Lower lobe of right lung (tissue), 2 donors: Measurements from ENCODE around the gene AVPR1A. TPM values are rescaled to one million over a fixed set of nuclear protein-coding genes. Genes with fewer than 3 reads are reported as not detected.
"Not testable (repeated sequence)": the region's sequence is repeated elsewhere in the genome, so short reads cannot be mapped to it uniquely, and the experiment has no call there.

Source experiments
- ATAC-seq, 2 donors: fragments of 200-7000 bp; cut with Tn5 transposase; one replicate each; pipeline ENCODE4 v1.9.1; 2020 to 2022; ENCODE audit warnings: mild to moderate bottlenecking in 2 of 2, moderate library complexity in 2 of 2
- DNase-seq: peaks from one replicate; pipeline ENCODE4 v3.0.0-alpha.2; 2020
- H3K27ac ChIP-seq: fragments of 200-600 bp; one replicate; pipeline ENCODE4 v1.8.0; 2022
- H3K27me3 ChIP-seq: fragments of 200-600 bp; one replicate; pipeline ENCODE4 v1.8.0; 2022; ENCODE audit warnings: low read depth
- H3K36me3 ChIP-seq: fragments of 200-600 bp; one replicate; pipeline ENCODE4 v1.8.0; 2022; ENCODE audit warnings: mild to moderate bottlenecking
- H3K4me1 ChIP-seq: fragments of 200-600 bp; one replicate; pipeline ENCODE4 v1.8.0; 2022
- H3K4me3 ChIP-seq: fragments of 200-600 bp; one replicate; pipeline ENCODE4 v1.8.0; 2022; ENCODE audit warnings: mild to moderate bottlenecking
- H3K9me3 ChIP-seq: fragments of 200-600 bp; one replicate; pipeline ENCODE4 v1.8.0; 2022
- intact Hi-C: fragments of 100-400 bp; cut with DNase I; formaldehyde crosslinking; loops from one replicate; pipeline ENCODE4 v1.11.0; 2022
- long read RNA-seq: library from polyadenylated mRNA; unstranded; transcript quantifications from one replicate; pipeline ENCODE4 v2.0.0, GENCODE V29; 2021
- total RNA-seq: library from RNA; stranded (reverse); fragmentation: NEBNext Ultra II Directional; extraction: Animal tissue kit (Norgen Biotek cat#: 25700); gene quantifications from one replicate; pipeline ENCODE4 v1.2.1, GENCODE V29; 2021
- TF ChIP-seq, protein P1 (sequence below): fragments of 200-600 bp; IDR thresholded peaks from one replicate; pipeline ENCODE4 v1.8.0; 2022; ENCODE audit warnings: antibody characterized with exemption, mild to moderate bottlenecking
- donor health status: DM: no; HTN: yes; CAD: no; lungs with severe emphysema.

The AVPR1A gene
- 2.2 TPM for total RNA-seq
- long read RNA-seq, full-length matches to known transcripts = 2 of 4 reads
- long read RNA-seq, partial matches to known transcripts = 0 of 4 reads
- long read RNA-seq, other reads (novel, unspliced or antisense) = 2 of 4 reads

DNA sequence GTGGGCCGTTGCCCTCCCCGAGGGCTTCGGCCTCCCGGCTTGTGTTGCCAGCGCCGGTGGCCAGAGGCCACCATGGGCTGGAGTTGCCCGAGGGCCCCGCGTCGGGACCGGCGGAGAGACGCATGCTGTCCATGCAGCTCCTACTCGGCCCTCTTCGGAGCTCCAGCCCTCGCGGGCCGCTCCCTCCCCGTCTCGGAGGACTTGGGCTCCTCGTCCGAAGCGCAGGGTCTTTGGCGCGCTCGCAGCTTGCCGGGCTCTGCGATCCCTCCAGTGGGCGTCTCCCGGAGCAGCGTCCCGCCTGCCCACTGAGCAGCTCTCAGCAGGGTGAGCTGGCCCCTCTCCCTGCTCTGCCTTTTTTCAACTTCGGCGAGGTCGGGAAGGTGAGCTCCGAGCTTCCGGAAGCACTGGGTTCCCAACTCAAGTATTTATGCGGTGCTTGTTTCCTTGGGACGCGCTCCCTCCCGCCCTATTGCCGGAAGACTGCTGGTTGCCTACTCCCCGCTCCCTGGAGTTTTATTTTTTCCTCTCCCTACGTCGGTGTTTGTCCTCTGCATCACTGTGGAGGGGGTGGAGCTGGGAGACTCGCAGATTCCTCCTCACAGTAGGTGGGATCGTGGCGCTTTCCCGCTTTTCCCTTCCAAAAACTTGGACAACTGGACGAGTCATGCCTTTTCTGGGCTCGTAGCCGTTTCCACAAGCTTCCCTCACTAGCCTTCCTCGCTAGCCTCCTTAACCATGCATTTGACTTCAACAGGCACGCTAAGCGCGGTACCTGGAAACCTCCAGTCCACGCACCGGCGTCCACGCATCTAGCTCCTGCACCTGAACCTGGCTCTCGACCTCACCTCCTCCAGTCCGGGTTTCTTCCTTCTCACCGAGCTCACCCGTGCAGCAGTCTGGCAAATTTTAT, at the start of gene AVPR1A:
TSS of gene AVPR1A (minus strand) at position 489 of the 910 bp plus-strand sequence. CDS start at position 124, 365 bp downstream.
- H3K36me3 ChIP-seq = no peaks in the 10 kb centered on the region
- ATAC-seq (peak; percentile 48 to 61), DNase-seq (no peak)
- peak within 1 kb of the TSS; percentile 48 for H3K4me3 ChIP-seq
- H3K27ac ChIP-seq = no peak within 1 kb of the TSS
- H3K4me1 ChIP-seq = peaks cover 15% of the 10 kb centered on the region
- H3K9me3 ChIP-seq = no peaks in the 10 kb centered on the region
- intact Hi-C loops = no loop called here
- TF ChIP-seq, protein P1, sequence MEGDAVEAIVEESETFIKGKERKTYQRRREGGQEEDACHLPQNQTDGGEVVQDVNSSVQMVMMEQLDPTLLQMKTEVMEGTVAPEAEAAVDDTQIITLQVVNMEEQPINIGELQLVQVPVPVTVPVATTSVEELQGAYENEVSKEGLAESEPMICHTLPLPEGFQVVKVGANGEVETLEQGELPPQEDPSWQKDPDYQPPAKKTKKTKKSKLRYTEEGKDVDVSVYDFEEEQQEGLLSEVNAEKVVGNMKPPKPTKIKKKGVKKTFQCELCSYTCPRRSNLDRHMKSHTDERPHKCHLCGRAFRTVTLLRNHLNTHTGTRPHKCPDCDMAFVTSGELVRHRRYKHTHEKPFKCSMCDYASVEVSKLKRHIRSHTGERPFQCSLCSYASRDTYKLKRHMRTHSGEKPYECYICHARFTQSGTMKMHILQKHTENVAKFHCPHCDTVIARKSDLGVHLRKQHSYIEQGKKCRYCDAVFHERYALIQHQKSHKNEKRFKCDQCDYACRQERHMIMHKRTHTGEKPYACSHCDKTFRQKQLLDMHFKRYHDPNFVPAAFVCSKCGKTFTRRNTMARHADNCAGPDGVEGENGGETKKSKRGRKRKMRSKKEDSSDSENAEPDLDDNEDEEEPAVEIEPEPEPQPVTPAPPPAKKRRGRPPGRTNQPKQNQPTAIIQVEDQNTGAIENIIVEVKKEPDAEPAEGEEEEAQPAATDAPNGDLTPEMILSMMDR = no peak
- H3K27me3 ChIP-seq = peaks cover 56% of the 10 kb centered on the region

DNA sequence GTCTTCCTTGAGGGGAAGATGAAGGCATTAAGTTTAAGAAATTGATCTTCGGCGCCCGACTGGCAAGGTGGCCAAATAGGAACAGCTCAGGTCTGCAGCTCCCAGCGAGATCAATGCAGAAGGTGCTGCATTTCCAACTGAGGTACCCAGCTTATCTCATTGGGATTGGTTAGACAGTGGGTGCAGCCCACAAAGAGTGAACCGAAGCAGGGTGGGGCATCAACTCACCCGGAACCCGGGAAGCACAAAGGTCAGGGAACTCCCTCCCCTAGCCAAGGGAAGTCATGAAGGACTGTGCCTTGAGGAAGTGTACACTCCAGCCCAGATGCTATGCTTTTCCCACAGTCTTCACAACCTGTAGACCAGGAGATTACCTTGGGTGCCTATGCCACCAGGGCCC, 45.2 kb upstream of the AVPR1A start:
- intact Hi-C loops = no loop called here
- Histone ChIP-seq H3K27me3 (no peaks in the 10 kb centered on the region), H3K4me1 (no peaks in the 10 kb centered on the region), H3K4me3 (no peak overlapping the region), H3K27ac (no peak overlapping the region), H3K36me3 (no peaks in the 10 kb centered on the region), H3K9me3 (no peaks in the 10 kb centered on the region)
- ATAC-seq = no peak
- TF ChIP-seq, protein P1 = no peak
- DNase-seq = no peak

DNA sequence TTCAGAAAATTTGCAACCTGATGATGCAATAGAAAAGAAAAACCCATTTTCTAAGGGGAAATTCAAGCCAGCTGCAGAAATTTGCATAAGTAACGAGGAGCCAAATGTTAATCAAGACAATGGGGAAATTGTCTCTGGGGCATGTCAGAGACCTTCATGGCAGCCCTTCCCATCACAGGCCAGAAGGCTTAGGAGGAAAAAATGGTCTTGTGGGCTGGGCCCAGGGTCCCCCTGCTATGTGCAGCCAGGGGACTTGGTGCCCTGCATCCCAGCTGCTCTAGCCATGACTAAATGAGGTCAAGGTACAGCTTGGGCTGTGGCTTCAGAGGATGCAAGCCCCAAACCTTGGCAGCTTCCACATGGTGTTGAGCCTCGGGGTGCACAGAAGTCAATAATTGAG, 28.2 kb upstream of the AVPR1A start:
- ATAC-seq (no peak), DNase-seq (no peak)
- H3K4me1 ChIP-seq = no peaks in the 10 kb centered on the region
- H3K4me3 ChIP-seq = no peak overlapping the region
- intact Hi-C loops = no loop called here
- no peaks in the 10 kb centered on the region for H3K36me3 ChIP-seq
- no peaks in the 10 kb centered on the region for H3K27me3 ChIP-seq
- no peak overlapping the region for H3K27ac ChIP-seq
- TF ChIP-seq, protein P1 = no peak
- H3K9me3 ChIP-seq = peaks cover 12% of the 10 kb centered on the region

- Histone ChIP-seq H3K27ac (no peak overlapping the region), H3K9me3 (no peaks in the 10 kb centered on the region), H3K4me1 (no peaks in the 10 kb centered on the region), H3K27me3 (no peaks in the 10 kb centered on the region), H3K4me3 (no peak overlapping the region), H3K36me3 (no peaks in the 10 kb centered on the region)
- ATAC-seq (no peak), DNase-seq (no peak)
- TF ChIP-seq, protein P1 = no peak
- intact Hi-C loops = no loop called here
These were observed 19.3 kb upstream of the AVPR1A start for GRCh38 chr12:63170321-63170720.

DNA sequence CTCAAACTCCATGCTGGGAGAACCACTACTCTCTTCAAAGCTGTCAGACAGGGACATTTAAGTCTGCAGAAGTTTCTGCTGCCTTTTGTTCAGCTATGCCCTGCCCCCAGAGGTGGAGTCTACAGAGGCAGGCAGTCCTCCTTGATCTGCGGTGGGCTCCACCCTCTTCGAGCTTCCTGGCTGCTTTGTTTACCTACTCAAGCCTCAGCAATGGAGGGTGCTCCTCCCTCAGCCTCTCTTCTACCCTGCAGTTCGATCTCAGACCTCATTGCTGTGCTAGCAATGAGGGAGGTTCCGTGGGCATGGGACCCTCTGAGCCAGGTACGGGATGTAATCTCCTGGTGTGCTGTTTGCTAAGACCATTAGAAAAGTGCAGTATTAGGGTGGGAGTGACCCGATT, 16.7 kb upstream of the AVPR1A start:
- intact Hi-C loops, H3K4me3 ChIP-seq, ATAC-seq, H3K27me3 ChIP-seq, H3K9me3 ChIP-seq, H3K27ac ChIP-seq, DNase-seq, H3K4me1 ChIP-seq, H3K36me3 ChIP-seq: not testable (repeated sequence)

- TF ChIP-seq, protein P1 = no peak
- DNase-seq = no peak
- Histone ChIP-seq H3K27ac (no peak overlapping the region), H3K36me3 (no peaks in the 10 kb centered on the region), H3K4me1 (no peaks in the 10 kb centered on the region), H3K4me3 (no peak overlapping the region), H3K9me3 (no peaks in the 10 kb centered on the region), H3K27me3 (no peaks in the 10 kb centered on the region)
- ATAC-seq = no peak
- intact Hi-C loops = no loop called here
These were observed 13.9 kb upstream of the AVPR1A start for GRCh38 chr12:63164911-63165310.
